ENCODE results near the gene WNT1.
A peak's percentile ranks its signal among the peaks of the same experiment; 100 is the strongest.

WNT1 gene

GRCh38 chr12:48961801-48962200 lies 16.3 kb upstream of the WNT1 start:
- DNase-seq: no peak

- DNase-seq: no peak
These were observed 12.8 kb upstream of the WNT1 start for GRCh38 chr12:48965298-48965838.

- DNase-seq: no peak
These were observed 11.8 kb upstream of the WNT1 start for GRCh38 chr12:48966177-48966895.

GRCh38 chr12:48967991-48968390 lies 10.1 kb upstream of the WNT1 start:
- DNase-seq: no peak

GRCh38 chr12:48968467-48968866 lies 9.7 kb upstream of the WNT1 start:
- DNase-seq: no peak

GRCh38 chr12:48969160-48969771 lies 8.9 kb upstream of the WNT1 start:
- DNase-seq: no peak

- DNase-seq: no peak
These were observed 8.1 kb upstream of the WNT1 start for GRCh38 chr12:48969833-48970701.

GRCh38 chr12:48970702-48971334 lies 7.3 kb upstream of the WNT1 start:
- no peak for DNase-seq

GRCh38 chr12:48972213-48972951 lies 5.7 kb upstream of the WNT1 start:
- DNase-seq: peak; percentile 79

- no peak for DNase-seq
These were observed 5.1 kb upstream of the WNT1 start for GRCh38 chr12:48972952-48973483.

- DNase-seq: no peak
These were observed 4.6 kb upstream of the WNT1 start for GRCh38 chr12:48973531-48973930.

GRCh38 chr12:48973941-48974673 lies 4.0 kb upstream of the WNT1 start:
- peak; percentile 71 for DNase-seq

GRCh38 chr12:48977290-48978281 lies 536 bp upstream of the WNT1 start:
- peak; percentile 95 for DNase-seq

- DNase-seq: no peak
These were observed 849 bp downstream of the WNT1 start for GRCh38 chr12:48978741-48979601.

GRCh38 chr12:48979602-48980388 lies 1.7 kb downstream of the WNT1 start:
- peak; percentile 71 for DNase-seq

GRCh38 chr12:48980389-48980952 lies 2.3 kb downstream of the WNT1 start:
- peak; percentile 72 for DNase-seq

GRCh38 chr12:48980953-48981756 lies 3.0 kb downstream of the WNT1 start:
- no peak for DNase-seq
